Measurements from ENCODE around the gene FAM9B. TPM values are rescaled to one million over a fixed set of nuclear protein-coding genes. Genes with fewer than 3 reads are reported as not detected.
"Not testable (repeated sequence)": the region's sequence is repeated elsewhere in the genome, so short reads cannot be mapped to it uniquely, and the experiment has no call there.

FAM9B gene
- polyA plus RNA-seq (ENCODE audit: insufficient read length in 4 of 4) = under 1 TPM; 0.09 to 0.18 (median 0.15) TPM

GRCh38 chrX:9033989-9034388 is at the start of gene FAM9B:
TSS of gene FAM9B (minus strand) at chrX:9034127. CDS start at chrX:9032986, 1,141 bp downstream.
- no peak for DNase-seq (ENCODE audit: low read depth in 4 of 4, low spot score in 3 of 4)

GRCh38 chrX:9081271-9081670 is 47.3 kb upstream of the FAM9B start:
- DNase-seq (ENCODE audit: low read depth in 4 of 4, low spot score in 3 of 4) = no peak

- no peak for DNase-seq (ENCODE audit: low read depth in 4 of 4, low spot score in 3 of 4)
Observed at GRCh38 chrX:9074326-9074725, 40.4 kb upstream of the FAM9B start.

GRCh38 chrX:9072281-9072680 is 38.4 kb upstream of the FAM9B start:
- no peak for DNase-seq (ENCODE audit: low read depth in 4 of 4, low spot score in 3 of 4)

GRCh38 chrX:9071031-9071650 is 37.2 kb upstream of the FAM9B start:
- no peak for DNase-seq (ENCODE audit: low read depth in 4 of 4, low spot score in 3 of 4)

GRCh38 chrX:9069573-9069972 is 35.6 kb upstream of the FAM9B start:
- DNase-seq (ENCODE audit: low read depth in 4 of 4, low spot score in 3 of 4) = no peak

GRCh38 chrX:9064694-9065093 is 30.8 kb upstream of the FAM9B start:
- no peak for DNase-seq (ENCODE audit: low read depth in 4 of 4, low spot score in 3 of 4)

GRCh38 chrX:9062641-9063040 is 28.7 kb upstream of the FAM9B start:
- DNase-seq (ENCODE audit: low read depth in 4 of 4, low spot score in 3 of 4) = no peak

GRCh38 chrX:9055354-9055753 is 21.4 kb upstream of the FAM9B start:
- no peak for DNase-seq (ENCODE audit: low read depth in 4 of 4, low spot score in 3 of 4)

GRCh38 chrX:9052081-9052480 is 18.2 kb upstream of the FAM9B start:
- DNase-seq (ENCODE audit: low read depth in 4 of 4, low spot score in 3 of 4) = no peak

- DNase-seq (ENCODE audit: low read depth in 4 of 4, low spot score in 3 of 4) = no peak
Observed at GRCh38 chrX:9050331-9050730, 16.4 kb upstream of the FAM9B start.

- DNase-seq (ENCODE audit: low read depth in 4 of 4, low spot score in 3 of 4) = no peak
Observed at GRCh38 chrX:9048801-9049200, 14.9 kb upstream of the FAM9B start.

- DNase-seq (ENCODE audit: low read depth in 4 of 4, low spot score in 3 of 4) = no peak
Observed at GRCh38 chrX:9038244-9038643, 4.3 kb upstream of the FAM9B start.

GRCh38 chrX:9037296-9037695 is 3.4 kb upstream of the FAM9B start:
- DNase-seq (ENCODE audit: low read depth in 4 of 4, low spot score in 3 of 4) = no peak

GRCh38 chrX:9033586-9033985 is 341 bp downstream of the FAM9B start:
- no peak for DNase-seq (ENCODE audit: low read depth in 4 of 4, low spot score in 3 of 4)

GRCh38 chrX:9033179-9033578 is 748 bp downstream of the FAM9B start:
- no peak for DNase-seq (ENCODE audit: low read depth in 4 of 4, low spot score in 3 of 4)

- no peak for DNase-seq (ENCODE audit: low read depth in 4 of 4, low spot score in 3 of 4)
Observed at GRCh38 chrX:9023293-9023692, 10.6 kb downstream of the FAM9B start.

- no peak for DNase-seq (ENCODE audit: low read depth in 4 of 4, low spot score in 3 of 4)
Observed at GRCh38 chrX:9019151-9019550, 14.8 kb downstream of the FAM9B start.

- not testable (repeated sequence) for DNase-seq (ENCODE audit: low read depth in 4 of 4, low spot score in 3 of 4)
Observed at GRCh38 chrX:9018332-9018731, 15.6 kb downstream of the FAM9B start.

- no peak for DNase-seq (ENCODE audit: low read depth in 4 of 4, low spot score in 3 of 4)
Observed at GRCh38 chrX:9003041-9003440, 30.9 kb downstream of the FAM9B start.

GRCh38 chrX:8988446-8988845 is 45.5 kb downstream of the FAM9B start:
- no peak for DNase-seq (ENCODE audit: low read depth in 4 of 4, low spot score in 3 of 4)

- DNase-seq (ENCODE audit: low read depth in 4 of 4, low spot score in 3 of 4) = no peak
Observed at GRCh38 chrX:8987672-8988250, 46.2 kb downstream of the FAM9B start.

GRCh38 chrX:8984231-8984630 is 49.7 kb downstream of the FAM9B start:
- DNase-seq (ENCODE audit: low read depth in 4 of 4, low spot score in 3 of 4) = no peak

Data from right renal pelvis (tissue), 4 donors.